Right kidney (tissue), 9 donors: ENCODE measurements around the gene IFIT2.
"Not testable (repeated sequence)": the region's sequence is repeated elsewhere in the genome, so short reads cannot be mapped to it uniquely, and the experiment has no call there.

Experiments
- DNase-seq: peaks from one replicate; pipeline ENCODE4 v3.0.0-alpha.2; 2016
- long read RNA-seq, 8 donors: transcript quantifications; one replicate each; lab custom pipeline, GENCODE V29; 2026

The IFIT2 gene, protein sequence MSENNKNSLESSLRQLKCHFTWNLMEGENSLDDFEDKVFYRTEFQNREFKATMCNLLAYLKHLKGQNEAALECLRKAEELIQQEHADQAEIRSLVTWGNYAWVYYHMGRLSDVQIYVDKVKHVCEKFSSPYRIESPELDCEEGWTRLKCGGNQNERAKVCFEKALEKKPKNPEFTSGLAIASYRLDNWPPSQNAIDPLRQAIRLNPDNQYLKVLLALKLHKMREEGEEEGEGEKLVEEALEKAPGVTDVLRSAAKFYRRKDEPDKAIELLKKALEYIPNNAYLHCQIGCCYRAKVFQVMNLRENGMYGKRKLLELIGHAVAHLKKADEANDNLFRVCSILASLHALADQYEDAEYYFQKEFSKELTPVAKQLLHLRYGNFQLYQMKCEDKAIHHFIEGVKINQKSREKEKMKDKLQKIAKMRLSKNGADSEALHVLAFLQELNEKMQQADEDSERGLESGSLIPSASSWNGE
- long read RNA-seq, donor 1, partial matches to known transcripts = 0 of 1 reads
- long read RNA-seq, donor 1, other reads (novel, unspliced or antisense) = 0 of 1 reads
- long read RNA-seq, donor 2, partial matches to known transcripts = 0 of 4 reads
- long read RNA-seq, donor 2, other reads (novel, unspliced or antisense) = 0 of 4 reads
- long read RNA-seq, donor 3, partial matches to known transcripts = 0 of 3 reads
- long read RNA-seq, donor 3, other reads (novel, unspliced or antisense) = 0 of 3 reads
- long read RNA-seq, donor 4, transcript IFIT2-201 (2 exons, 3,489 nt) = major isoform, 5 of 5 reads
- long read RNA-seq, donor 4, partial matches to known transcripts = 0 of 5 reads
- long read RNA-seq, donor 4, other reads (novel, unspliced or antisense) = 0 of 5 reads
- long read RNA-seq, donor 5, partial matches to known transcripts = 0 of 3 reads
- long read RNA-seq, donor 5, other reads (novel, unspliced or antisense) = 0 of 3 reads
- long read RNA-seq, donor 6, partial matches to known transcripts = 0 of 1 reads
- long read RNA-seq, donor 6, other reads (novel, unspliced or antisense) = 0 of 1 reads
- long read RNA-seq, donor 7, partial matches to known transcripts = 0 of 1 reads
- long read RNA-seq, donor 7, other reads (novel, unspliced or antisense) = 0 of 1 reads
- long read RNA-seq, donor 8, partial matches to known transcripts = 0 of 3 reads
- long read RNA-seq, donor 8, other reads (novel, unspliced or antisense) = 0 of 3 reads

DNA sequence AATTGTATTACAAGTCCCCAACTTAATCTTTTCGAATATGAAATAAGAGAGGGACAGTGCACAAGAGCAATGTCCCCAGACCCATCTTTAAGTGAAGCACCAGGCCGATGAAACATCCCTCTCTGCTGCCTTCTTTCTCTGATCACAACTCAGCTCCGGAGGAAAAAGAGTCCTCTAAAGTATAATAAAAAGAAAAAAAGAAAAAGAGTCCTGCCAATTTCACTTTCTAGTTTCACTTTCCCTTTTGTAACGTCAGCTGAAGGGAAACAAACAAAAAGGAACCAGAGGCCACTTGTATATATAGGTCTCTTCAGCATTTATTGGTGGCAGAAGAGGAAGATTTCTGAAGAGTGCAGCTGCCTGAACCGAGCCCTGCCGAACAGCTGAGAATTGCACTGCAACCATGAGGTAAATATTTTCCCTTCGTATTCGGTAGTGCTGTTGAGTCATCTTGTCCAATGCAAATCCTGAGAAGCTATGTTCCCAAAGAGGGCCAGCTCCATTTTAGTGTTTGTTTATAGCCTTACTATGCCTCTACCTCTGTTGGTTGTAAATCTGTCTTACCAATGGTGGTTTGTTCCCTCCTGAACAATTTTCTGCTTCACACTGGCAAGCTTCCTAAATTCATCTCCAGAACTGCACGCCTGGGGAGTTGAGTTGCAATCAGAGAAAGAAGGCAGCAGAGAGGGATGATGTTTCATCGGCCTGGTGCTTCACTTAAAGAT, at the start of gene IFIT2:
TSS of gene IFIT2 (plus strand) at position 326 of the 725 bp plus-strand sequence. CDS start at position 404, 78 bp downstream.
- DNase-seq = peak; percentile 69

DNA sequence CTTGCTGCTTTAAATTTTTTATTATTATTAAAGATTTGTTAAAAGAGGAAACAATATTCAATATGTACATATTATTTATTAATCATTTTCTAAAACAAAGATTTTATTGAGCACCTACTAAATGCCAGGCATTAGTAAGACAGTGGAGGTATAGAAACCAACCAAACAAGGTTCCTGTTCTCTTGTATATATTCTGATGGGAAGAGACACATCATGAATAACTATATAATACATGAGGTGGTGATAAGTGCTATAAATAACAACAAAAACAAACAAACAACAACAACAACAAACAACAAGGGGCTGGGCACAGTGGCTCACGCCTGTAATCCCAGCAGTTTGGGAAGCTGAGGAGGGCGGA, 49.6 kb upstream of the IFIT2 start:
- DNase-seq = no peak

DNA sequence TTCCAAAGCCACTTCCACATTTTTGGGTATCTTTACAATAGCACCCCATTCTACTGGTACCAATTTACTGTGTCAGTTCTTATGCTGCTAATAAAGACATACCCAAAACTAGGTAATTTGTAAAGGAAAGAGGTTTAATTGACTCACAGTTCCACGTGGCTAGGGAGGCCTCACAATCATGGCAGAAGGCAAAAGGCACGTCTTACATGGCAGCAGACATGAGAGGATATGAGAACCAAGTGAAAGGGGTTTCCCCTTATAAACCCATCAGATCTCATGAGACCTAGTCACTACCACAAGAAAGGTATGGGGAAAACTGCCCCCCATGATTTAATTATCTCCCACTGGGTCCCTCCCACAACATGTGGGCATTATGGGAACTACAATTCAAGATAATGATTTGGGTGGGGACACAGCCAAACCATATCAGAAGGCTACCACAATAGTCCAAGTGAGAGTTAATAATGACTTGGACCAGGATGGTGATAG, 46.7 kb upstream of the IFIT2 start:
- not testable (repeated sequence) for DNase-seq

DNA sequence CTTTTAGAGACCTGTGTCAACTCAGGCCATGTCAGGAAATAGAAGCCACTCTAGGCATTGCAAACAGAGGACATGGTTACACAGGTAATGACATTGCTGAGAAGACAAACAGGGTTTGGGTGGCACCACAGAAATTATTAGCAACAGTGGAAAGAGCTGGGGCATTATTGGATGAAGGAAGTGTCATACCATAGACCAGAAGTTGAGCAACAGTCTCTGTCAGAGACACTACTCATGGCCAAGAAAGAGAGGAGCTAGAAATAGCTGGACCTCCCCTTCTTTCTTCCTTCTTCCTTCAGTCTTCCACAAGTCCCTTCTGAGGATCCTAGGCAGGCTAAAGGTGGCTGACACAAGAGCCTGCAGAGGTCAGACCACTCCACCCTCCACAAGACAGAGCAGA, 46.1 kb upstream of the IFIT2 start:
- no peak for DNase-seq

DNA sequence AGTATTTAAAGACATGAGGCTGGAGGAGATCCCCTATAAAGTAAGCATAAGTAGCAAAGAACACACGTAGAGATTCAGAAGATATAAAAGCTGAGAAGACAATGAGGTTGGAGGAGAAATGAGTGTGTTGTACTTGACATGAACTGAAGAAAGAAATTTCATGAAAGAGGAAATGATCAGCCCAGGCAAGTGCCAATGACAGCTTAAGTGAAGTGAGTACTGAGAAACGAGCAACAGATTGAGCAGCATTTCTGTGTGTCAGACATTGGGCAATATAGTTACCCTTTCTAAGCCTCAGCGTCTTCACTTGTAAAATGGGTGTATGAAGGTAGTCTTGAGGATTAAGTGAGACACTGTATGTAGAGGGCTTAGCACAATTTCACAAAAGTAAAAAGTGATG, 45.5 kb upstream of the IFIT2 start:
- DNase-seq = no peak

DNA sequence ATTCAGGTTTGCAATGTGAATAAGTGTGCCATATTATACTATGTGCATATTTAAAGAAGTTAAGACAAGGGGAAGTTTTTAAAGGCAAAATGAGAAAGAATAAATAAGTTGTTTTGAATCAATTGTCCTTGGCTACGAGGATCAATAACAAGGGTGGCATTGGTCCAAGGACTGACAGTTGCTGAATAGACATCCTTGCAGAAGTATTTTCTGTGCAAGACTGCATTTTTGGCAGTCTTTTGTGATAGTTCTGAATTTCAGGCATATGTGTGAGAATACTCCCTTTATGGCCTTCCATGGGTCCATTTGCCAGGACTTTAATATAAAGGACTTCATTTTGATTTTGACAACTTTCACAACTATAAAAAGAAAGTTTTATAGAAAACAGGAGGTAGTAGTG, 44.9 kb upstream of the IFIT2 start:
- DNase-seq = no peak

DNA sequence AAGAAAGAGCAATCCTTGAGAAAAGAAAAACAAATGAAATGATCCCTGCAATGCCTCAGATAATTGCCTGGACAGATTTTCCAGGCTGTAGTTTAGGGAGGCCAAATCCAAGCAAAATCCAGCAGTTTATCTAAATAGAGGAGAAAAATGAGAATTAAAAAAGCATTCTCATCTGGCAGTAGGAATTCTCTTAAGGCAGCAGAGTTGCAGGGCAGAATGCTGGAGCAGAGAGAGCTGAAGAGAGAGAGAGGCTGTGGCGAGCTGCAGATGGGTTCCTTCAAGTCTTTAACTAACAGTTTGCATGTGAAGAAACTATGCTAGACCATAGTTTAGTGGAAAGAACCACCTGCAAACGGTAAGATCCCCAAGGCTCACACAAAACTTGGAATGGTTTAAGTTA, 44.3 kb upstream of the IFIT2 start:
- no peak for DNase-seq

DNA sequence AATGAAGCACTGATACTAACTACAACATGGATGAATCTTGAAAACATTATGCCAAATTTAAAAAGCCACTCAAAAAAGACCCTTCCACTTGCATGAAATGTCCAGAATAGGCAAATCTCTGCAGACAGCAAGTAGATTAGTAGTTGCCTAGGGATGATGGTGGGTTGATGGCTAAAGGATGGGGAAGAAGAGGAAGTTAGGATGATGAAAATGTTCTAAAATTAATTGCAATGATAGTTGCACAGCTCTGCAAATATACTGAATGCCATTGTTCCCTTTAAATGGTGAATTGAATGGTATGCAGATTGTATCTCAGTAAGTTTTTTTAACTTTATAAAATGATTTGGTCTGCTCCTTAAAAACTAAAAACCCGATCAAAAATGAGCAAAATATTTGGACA, 43.0 kb upstream of the IFIT2 start:
- DNase-seq = no peak

DNA sequence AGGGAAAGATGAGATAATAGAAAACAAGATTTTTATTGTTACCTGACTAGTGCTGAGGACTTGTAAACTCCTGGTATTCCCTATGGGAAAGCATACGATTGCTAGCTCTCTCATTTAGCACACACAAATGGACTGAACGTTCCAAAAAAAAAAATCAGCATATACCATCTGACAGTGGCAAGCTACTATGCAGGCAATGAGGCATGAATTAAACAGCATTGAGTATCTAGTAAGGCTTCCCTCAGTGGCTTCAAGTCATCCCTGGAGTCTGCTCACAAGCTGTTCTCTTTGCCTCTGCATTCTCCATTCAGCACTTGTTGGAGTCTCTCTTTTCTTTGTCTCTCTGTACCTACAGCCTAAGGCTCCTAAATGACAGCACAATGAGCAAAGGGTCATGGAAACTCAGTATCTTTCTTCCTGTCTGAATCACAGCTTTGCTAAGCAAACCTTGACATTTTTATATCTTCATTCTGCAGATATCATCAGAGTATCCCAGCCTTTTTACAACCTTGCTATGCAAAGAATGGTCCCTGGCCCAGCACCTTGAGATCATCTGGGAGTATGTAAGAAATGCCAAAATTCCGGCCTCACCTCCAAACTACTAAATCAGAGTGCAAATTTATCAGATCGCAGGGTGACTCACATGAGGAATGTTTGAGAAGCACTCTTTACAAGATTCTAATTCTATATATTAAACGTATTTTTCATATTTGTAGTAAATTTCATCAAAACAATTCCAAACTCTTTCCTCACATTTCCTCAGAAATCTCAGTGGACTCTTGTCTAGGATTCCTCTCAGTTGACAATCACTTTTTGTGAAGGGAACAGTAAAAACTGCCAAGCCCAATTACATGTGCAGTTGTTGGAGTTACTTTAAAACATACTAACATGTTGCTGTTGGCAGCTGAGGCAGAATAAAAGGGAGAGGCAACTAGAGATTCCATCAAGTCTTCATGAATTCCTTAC, 39.5 kb upstream of the IFIT2 start:
- DNase-seq = no peak

DNA sequence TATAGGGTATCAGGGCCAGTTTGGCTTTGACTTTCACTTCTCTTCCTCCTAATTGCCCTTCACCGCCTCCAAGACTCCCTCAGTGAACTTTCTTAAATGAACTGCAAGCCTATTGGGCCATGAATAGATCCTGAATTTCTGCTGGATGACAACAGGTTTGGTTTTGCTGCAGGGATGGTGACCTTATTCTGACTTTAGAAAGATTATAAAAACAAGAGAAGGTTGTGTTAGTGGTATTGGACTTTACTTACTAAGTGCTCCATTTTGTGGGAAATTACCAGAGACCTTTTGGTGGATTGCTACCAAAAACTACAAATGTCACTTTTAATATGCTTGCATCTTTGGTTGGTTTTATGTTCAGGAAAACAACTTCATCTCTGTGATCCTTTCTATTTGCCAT, 38.8 kb upstream of the IFIT2 start:
- DNase-seq = no peak

DNA sequence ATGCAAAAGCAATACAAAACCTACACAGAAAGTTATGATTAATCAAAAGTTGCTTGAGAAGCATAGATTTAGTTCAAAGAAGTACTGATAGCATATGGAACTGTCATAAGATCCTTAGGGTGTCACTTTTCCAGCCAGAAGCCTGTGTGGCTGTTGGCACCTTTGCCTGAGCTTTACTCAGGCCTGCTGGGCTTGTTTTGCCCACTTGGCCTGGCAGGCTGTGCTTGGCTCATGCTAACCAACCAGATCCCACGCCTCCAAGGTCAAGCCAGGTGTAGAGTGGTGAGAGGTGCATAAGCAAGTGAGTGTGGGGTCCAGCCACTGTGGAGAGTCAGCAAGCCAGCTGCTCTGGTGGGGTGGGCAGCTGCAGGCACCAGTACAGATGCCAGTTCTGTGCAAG, 38.3 kb upstream of the IFIT2 start:
- DNase-seq = no peak

DNA sequence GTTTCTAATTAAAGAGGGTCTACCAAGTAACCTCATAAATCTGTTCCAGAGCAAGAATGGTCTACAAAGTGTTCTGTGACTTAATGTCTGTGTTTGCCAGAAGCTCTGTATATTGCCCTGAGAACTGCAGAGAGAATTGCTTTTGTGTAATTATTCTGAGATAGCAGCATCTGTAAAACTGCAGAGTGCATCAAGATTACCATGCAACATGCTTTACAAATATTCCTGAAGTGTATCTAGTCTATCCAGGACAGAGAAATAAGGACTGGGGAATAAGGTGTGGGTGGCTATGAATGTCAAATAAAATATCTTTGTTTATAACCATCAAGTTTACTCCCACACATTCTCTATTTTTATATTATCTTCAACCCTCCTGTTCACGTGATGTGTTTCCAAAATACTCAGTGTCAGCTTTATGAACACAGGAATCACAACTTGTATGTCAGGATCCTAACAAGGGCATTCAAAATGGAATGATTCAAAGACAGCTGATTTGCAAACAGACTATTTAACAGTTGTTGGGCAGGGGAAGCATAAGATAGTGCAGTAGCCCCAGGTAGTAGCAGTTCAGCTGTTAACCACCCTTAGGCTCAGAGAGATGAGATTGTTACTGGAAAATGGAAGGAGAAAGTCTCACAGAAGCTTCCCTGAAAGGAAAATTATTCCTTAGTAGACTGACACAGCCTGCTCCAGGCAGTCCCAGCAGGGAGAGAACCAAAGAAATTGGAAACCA, 35.0 kb upstream of the IFIT2 start:
- no peak for DNase-seq

DNA sequence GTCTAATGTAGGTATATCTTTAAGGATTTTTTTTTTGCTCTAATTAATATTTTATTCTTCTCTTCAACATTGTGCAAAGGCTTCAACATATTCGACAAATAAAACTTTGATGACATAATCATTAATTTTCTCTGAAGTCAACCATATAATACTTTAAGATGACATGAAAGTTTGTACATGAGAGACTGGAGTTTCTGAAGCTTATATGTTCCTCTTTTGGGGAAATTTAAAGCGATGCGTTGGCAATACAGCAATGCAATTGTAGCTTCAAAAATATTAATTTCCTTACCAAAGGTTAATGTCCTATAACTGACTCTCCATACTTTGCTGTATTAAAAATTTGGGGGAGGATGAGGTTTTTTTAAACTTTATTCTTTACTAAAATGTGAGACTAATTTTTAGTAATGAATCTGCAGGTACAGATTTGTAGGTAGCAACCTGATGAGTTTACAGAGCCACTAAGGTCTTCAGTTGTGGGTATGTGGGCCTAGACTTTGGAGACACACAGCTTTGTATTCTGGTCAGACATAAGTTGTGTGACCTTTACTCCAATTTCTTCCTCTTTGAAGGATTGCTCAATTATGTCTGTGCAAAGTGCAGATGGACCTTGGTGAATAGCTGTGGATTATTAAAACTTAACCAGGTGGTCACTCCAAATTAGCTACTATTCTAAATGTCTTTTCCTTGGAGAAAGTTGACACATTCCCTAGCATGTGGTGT, 32.3 kb upstream of the IFIT2 start:
- DNase-seq = no peak

DNA sequence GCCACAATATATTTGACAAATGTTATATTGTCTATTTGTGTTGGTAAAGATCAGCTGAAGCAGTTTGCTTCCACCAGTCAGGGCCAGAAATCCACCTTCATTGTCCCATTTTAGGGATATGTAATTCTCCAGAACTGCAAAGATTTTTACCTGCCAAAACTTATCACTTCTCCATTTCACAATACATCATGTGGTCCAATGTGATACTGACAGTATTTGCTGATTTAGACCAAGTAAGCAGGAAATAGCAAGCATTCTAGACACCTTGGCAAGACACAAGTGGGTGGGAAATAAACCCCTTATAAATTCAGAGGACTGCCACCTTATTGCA, 31.7 kb upstream of the IFIT2 start:
- no peak for DNase-seq

DNA sequence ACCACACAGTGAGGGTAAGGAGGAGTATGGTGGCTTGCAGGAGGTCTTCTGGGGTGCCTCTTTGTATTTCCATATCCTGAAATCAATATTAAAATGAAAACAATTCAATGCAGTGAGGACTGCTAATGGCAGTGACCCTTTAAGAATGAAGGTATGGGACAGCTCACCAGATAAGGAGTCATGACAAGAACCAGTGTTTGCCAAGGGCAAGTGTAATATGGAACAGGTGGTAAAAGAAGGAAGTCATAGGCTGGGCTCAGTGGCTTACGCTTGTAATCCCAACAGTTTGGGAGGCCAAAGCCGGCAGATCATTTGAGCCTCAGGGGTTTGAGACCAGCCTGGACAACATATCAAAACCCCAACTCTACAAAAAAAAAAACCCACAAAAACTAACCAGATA, 30.3 kb upstream of the IFIT2 start:
- DNase-seq = no peak

DNA sequence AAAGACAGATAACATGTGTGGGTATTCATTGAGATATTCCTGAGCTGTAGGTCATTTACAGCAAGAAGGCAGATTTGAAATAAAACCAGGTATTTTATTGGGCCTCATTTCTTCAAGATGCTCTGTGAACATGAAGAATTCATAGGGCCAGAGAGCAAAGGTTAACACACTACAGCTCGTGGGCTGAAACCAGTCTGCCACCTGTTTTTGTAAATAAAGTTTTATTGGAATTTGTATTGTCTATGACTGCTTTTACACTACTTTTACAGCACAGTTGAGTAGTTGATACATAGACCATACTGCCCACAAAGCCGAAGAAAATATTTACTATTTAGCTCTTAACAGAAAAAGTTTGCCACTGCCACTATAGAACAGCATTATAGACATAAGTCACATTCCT, 28.2 kb upstream of the IFIT2 start:
- DNase-seq = no peak

DNA sequence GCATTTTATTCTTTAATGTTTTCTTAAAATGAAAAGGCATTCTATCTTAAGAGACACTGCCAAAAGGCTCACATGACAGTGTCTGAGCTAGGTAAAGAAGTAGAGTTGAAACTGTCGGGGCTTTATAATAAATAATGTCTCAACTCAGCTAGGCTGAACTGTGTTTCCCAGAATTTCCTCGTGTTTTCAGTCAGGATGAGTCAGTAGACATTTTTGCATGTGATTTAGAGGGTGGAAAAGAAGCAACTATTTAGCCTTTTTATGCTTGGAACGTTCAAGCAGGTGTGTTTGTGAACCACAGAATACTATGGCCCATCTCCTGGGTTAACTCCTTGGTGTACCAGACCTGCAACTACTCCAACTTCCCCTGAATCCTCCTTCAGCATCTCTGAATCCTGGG, 26.9 kb upstream of the IFIT2 start:
- no peak for DNase-seq

DNA sequence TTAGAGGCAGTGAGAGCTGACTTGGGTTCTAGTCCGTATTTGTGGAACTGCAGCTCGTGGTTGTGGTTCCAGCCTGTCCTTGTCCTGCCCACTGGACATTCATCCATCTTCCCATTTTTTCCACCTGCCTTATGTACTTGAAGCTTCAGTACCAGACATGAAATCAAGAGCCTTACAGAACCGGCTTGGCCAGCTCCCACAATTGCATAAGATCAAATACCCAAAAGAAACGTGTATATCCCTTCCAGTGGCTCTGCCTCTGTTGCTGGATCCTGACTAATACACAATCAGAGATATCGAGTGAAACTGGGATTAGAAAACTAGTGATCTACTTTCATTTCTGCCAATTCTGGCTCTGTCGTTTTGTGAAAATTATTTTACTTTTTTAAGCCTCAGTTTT, 26.5 kb upstream of the IFIT2 start:
- DNase-seq = no peak

DNA sequence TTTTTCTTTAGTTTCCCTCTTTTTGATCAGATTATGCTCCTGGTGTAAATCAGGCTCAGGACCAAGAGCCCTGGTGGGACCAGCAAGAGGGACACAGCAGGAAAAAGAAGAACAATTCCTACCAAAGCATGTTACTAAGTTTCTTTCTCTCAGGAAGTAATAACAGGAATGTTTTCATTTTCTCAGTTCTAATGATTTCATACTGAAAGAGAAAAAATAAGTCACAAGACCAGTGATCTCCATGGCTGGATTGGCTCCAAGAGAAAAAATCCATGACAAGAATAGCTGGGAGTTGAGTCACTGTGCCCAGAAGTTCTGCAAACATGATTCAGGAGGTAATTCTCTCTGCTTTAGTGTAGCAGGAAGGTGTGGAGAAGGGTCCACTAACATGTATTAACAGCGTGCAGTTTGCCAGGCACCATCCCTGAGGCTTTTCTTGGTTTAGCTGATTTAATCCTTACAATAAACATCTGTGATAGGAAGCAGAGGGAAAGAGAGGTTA, 23.8 kb upstream of the IFIT2 start:
- DNase-seq = no peak
